Globus pallidus (tissue), 1 donor: ENCODE data around the gene CD200.

ENCODE experiments used
- DNase-seq: peaks from one replicate; pipeline ENCODE4 v3.0.0-alpha.2; 2015; ENCODE audit warnings: low spot score

CD200 gene, protein sequence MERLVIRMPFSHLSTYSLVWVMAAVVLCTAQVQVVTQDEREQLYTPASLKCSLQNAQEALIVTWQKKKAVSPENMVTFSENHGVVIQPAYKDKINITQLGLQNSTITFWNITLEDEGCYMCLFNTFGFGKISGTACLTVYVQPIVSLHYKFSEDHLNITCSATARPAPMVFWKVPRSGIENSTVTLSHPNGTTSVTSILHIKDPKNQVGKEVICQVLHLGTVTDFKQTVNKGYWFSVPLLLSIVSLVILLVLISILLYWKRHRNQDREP

DNA sequence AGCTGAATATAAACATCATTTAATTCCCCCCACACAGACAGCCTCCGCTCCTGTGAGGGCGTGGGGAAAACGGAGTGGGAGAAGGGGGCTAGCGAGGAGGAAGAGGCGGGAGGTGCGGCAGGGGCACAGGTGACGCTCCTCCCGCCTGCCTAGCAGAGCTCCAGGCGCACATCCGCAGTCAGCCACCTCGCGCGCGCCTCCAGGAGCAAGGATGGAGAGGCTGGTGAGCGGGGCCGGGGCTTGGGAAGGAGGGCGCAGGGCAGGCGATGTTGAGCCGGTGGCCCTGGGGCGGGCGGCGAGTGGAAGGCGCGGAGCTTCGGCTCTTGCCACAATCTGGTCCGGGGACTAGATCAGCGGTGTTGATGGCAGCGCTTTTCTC is at the start of gene CD200:
TSS of gene CD200 (plus strand) at position 155 of the 379 bp plus-strand sequence. CDS start at position 212, 57 bp downstream.
- peak; percentile 69 for DNase-seq

- no peak for DNase-seq
Observed at GRCh38 chr3:112289011-112289410, 43.9 kb upstream of the CD200 start.

DNA sequence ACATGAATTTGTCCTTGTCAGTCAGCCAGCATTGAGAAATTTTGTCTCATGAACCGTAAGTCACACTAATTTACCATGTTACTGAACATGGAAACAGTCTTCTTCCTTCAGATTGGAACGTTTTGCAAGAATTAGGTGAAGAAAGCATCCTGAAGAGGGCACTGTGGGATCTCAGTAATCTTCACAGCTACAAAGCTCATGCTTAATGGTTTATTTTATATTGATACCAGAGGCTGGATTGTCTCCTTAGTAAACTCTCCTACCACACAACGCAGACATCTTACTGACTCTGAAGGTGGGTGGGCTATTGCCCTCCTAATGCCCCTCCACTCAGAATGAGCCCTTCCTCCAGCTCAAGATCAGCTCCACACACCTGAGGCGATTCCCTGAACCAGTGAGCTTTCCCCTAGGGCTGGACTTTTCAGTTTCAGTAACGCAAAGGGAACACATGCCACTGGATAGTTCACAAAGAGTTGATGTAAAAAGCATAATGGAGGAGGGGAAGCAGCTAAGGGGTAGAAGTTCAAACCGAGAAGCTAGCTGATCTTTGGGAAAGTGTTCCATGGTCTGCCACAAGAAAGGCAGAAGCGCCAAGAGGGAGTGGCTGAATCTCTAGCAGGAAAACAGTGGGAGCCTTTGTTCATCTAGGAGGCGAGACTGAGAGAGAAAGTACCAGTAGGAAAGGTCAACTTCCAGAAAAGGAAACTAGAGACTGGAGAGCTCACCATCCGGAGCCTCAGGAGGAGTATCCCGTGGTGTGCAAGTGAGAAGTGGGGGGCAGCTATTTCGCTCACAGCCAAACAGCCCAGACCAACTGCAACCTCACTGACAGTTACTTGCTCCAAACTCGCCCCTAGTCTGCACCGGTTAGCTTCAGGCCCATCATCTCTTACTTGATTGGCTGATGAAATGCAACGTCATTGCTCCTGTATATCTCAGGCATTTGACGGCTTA is 39.3 kb upstream of the CD200 start, which contains the start of gene SLC9C1:
TSS of gene SLC9C1 (minus strand) at position 849 of the 954 bp plus-strand sequence. CDS start 7,425 bp downstream, outside the sequence.
- peak; percentile 84 for DNase-seq

- no peak for DNase-seq
Observed at GRCh38 chr3:112297714-112298113, 35.2 kb upstream of the CD200 start.

DNA sequence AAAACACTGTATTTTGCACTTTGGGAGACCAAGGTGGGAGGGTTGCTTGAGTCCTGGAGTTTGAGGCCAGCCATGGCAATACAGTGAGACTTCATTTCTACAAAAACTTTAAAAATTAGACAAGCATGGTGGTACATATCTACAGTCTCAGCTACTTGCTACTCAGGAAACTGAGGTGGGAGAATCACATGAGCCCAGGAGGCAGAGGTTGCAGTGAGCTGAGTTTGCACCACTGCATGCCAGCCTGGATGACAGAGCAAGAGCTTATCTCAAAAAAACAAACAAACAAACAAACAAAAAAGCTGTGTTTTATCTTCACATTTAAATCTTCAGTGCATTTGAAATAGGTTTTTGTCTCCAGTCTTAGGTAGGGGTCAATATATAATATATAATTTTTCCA is 34.2 kb upstream of the CD200 start:
- no peak for DNase-seq

DNA sequence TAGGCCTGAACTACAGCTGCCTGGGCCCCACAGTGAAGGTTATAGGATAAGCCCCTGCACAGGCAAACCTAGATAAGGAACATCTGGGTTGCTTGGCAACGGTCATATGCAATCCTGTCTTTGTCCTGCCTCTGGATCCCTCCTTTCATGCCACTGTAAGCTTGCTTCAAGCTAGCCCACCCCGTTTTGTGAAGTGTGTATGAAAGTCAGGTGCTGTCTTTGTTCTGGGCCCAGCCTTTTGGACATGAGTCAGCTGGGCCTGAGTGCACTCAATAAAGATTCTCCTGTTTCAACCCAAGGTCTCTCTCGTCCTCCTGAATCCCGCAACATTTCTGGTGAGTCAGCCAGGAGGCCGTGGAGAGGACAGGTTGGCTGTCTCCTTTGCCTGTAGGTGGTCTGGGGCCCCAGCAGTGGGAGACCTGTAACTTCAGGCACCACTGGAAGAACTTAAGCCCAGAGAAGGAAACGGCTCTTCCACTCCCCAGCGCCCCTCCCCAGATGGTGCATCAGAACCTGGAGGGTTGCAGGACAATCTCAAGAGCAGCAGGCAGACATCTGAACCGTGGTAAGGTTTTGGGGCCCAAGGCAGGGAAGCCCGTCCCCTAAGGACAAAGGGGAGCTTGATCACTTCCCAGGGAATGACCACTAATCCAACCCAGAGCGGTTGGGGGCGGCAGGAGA is 30.7 kb upstream of the CD200 start:
- no peak for DNase-seq

DNA sequence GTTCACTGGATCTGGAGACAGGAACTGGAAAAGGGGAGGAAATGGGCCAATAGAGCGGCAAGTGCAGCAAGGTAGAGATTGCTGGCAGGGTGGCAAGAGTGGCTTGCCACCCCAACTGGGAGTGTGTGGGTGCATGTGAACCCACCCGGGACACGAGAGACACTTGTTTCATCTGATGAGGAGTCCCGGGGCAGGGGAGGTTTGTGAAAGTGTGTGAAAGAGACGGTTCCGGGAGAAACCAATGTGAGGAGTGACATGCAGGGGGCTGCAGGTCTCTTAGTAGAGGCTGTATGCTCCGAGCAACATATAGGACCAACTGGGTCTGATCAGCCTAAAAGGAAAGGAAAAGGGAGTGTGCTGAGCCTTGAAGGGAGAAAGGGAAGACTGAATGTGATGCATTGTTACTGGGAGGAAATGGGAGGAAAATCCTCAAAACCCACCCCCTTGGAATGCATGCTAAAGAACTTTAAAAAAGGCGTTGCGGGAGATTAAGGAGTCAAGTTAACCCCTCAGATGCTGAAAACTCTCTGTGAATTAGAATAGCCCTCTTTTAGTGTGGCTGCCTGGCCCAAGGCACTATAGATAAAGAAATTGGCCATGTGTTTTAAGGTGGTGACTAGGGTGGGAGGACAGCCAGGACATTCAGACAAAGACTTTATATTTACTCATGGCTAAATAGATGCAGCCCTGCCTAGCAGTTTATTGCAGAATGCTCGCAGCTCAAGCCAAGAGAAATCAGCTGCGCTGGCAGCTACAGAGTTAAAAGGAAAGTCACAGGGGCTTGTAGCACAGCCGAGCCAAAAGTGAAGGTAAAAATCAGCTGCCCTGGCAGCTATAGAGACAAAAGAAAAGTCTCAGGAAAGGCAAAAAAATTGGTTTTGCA is 29.8 kb upstream of the CD200 start:
- no peak for DNase-seq

GRCh38 chr3:112303764-112304325 is 29.1 kb upstream of the CD200 start:
- DNase-seq = peak; percentile 34

GRCh38 chr3:112304611-112305010 is 28.3 kb upstream of the CD200 start:
- DNase-seq = no peak

GRCh38 chr3:112306825-112307224 is 26.1 kb upstream of the CD200 start:
- no peak for DNase-seq

- no peak for DNase-seq
Observed at GRCh38 chr3:112307557-112307956, 25.4 kb upstream of the CD200 start.

- DNase-seq = no peak
Observed at GRCh38 chr3:112308151-112308911, 24.6 kb upstream of the CD200 start.

DNA sequence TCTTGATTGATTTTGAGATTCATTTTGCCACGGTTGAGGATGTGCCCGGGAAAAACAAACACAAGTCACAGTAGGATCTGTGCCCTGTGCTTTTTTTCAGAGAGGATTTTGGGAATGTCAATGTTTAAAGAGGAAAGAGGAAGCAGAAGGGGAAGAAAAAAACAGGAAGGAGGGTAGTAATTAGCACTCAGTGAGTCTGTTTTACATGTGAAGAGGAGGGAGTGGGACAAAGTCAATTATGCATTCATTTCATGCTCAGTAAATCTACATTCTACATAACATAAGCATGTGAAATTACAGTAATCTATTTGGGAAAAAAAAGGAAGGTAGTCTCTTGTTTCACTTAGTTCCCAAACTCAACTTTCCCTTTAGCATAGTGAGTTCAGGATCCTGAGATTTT is 18.3 kb upstream of the CD200 start:
- DNase-seq = no peak

- DNase-seq = no peak
Observed at GRCh38 chr3:112315791-112316190, 17.2 kb upstream of the CD200 start.

- DNase-seq = no peak
Observed at GRCh38 chr3:112319516-112320276, 13.3 kb upstream of the CD200 start.

DNA sequence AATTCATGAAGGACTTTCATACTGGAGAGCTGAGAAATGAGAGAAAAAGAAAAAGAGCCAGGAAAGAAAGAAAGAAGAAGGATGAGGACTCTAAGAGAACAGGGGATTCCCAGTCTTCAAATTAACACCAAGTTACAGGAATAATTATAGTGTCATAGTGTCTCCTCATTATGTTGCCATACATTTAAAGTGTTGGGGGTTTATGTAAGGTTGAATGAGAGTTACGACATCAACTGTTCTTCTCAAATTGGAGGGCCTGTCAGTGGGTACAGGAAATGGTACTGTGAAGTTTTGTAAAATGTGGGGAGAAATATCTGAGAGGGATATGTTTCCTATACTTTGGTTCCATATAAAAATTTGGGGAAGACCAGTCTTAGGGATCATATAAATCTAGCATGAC is 12.3 kb upstream of the CD200 start:
- no peak for DNase-seq

- no peak for DNase-seq
Observed at GRCh38 chr3:112321867-112322652, 10.9 kb upstream of the CD200 start.

GRCh38 chr3:112327371-112327951 is 5.5 kb upstream of the CD200 start:
- DNase-seq = peak; percentile 82
